ENCODE measurements around the gene SYNGR3.
A peak's percentile ranks its signal among the peaks of the same experiment; 100 is the strongest.
"Not testable (repeated sequence)": the region's sequence is repeated elsewhere in the genome, so short reads cannot be mapped to it uniquely, and the experiment has no call there.

SYNGR3 gene

DNA sequence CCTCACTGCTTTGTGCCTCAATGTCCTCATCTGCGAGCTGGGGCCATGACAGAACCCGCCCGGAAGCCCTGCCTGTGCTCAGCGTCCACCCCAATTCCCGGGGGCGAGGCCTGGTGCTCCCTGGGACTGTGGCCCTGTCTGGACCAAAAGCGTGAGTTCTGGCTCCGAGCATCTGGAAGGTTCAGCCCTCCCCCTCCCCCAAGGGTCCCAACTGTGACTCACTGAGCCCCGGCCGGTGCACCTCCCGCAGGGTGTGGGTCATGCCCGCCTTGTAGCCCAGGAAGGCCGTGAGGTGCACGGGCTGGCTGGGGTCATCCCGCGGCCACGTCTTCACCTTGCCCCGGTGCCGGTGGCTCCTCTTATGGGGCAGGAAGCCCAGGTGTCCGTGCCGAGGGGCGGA is 36.0 kb upstream of the SYNGR3 start:
- Histone ChIP-seq H3K79me2 (ENCODE audit: low read length) (no peaks in the 10 kb centered on the region), H3K36me3 (replicated peaks; ENCODE audit: insufficient read depth, low read length) (no peaks in the 10 kb centered on the region), H3K27me3 (replicated peaks; ENCODE audit: insufficient read depth, low read length) (peaks cover 21% of the 10 kb centered on the region), H3K4me2 (ENCODE audit: low read depth, low read length) (no peak overlapping the region), H3K4me3 (ENCODE audit: low read length) (no peak overlapping the region), H3K9ac (ENCODE audit: low read length) (no peak overlapping the region), H3K27ac (ENCODE audit: low read length) (no peak overlapping the region), H3K4me1 (ENCODE audit: low read length) (no peaks in the 10 kb centered on the region), H3K9me3 (replicated peaks; ENCODE audit: insufficient read depth, low read length) (no peaks in the 10 kb centered on the region), H4K20me1 (ENCODE audit: insufficient read depth, low read length) (no peaks in the 10 kb centered on the region), H2AFZ (ENCODE audit: low read length) (no peak overlapping the region), H3K9me2 (replicated peaks; ENCODE audit: insufficient read depth, low read length) (no peaks in the 10 kb centered on the region), H3F3A (ENCODE audit: insufficient read depth, low read length) (no peaks in the 10 kb centered on the region)
- peak; percentile 2 for DNase-seq
- TF ChIP-seq EZH2 (optimal IDR thresholded peaks at IDR 0.05; ENCODE audit: low read depth, low read length) (no peak), EZH2phosphoT487 (IDR thresholded peaks at IDR 0.05; ENCODE audit: low read length) (no peak)
- TF ChIP-seq, protein P1, sequence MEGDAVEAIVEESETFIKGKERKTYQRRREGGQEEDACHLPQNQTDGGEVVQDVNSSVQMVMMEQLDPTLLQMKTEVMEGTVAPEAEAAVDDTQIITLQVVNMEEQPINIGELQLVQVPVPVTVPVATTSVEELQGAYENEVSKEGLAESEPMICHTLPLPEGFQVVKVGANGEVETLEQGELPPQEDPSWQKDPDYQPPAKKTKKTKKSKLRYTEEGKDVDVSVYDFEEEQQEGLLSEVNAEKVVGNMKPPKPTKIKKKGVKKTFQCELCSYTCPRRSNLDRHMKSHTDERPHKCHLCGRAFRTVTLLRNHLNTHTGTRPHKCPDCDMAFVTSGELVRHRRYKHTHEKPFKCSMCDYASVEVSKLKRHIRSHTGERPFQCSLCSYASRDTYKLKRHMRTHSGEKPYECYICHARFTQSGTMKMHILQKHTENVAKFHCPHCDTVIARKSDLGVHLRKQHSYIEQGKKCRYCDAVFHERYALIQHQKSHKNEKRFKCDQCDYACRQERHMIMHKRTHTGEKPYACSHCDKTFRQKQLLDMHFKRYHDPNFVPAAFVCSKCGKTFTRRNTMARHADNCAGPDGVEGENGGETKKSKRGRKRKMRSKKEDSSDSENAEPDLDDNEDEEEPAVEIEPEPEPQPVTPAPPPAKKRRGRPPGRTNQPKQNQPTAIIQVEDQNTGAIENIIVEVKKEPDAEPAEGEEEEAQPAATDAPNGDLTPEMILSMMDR (IDR thresholded peaks at IDR 0.05; ENCODE audit: low read length), result no peak

DNA sequence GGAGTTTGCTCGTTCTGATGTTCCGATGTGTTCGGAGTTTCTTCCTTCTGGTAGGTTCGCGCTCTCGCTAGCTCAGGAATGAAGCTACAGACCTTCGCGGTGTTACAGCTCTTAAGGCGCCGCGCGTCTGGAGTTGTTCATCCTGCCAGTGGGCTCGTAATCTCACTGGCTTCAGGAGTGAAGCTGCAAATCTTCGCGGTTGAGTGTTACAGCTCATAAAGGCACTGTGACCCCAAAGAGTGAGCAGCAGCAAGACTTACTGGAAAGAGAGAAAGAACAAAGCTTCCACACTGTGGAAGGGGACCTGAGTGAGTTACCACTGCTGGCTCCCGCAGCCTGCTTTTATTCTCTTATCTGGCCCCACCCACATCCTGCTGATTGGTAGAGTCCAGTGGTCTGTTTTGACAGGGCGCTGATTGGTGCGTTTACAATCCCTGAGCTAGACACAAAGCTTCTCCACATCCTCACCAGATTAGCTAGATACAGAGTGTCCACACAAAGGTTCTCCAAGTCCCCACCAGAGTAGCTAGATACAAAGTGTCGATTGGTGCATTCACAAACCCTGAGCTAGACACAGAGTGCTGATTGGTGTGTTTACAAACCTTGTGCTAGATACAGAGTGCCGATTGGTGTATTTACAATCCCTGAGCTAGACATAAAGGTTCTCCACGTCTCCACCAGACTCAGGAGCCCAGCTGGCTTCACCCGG is 32.2 kb upstream of the SYNGR3 start:
- not testable (repeated sequence) for H3K4me3 ChIP-seq (ENCODE audit: low read length)

GRCh38 chr16:1958143-1958491 is 31.7 kb upstream of the SYNGR3 start:
- not testable (repeated sequence) for H3K9me2 ChIP-seq (replicated peaks; ENCODE audit: insufficient read depth, low read length); H3K27ac ChIP-seq (ENCODE audit: low read length); H3K4me1 ChIP-seq (ENCODE audit: low read length); H3K4me2 ChIP-seq (ENCODE audit: low read depth, low read length); H3K4me3 ChIP-seq (ENCODE audit: low read length); H2AFZ ChIP-seq (ENCODE audit: low read length); H3K9me3 ChIP-seq (replicated peaks; ENCODE audit: insufficient read depth, low read length); H3K36me3 ChIP-seq (replicated peaks; ENCODE audit: insufficient read depth, low read length); H3K9ac ChIP-seq (ENCODE audit: low read length); DNase-seq; H4K20me1 ChIP-seq (ENCODE audit: insufficient read depth, low read length)
- Histone ChIP-seq H3K27me3 (replicated peaks; ENCODE audit: insufficient read depth, low read length) (peaks cover 10% of the 10 kb centered on the region), H3K79me2 (ENCODE audit: low read length) (peaks cover 17% of the 10 kb centered on the region), H3F3A (ENCODE audit: insufficient read depth, low read length) (peaks cover 23% of the 10 kb centered on the region)

More for the DNA sequence above, 32.2 kb upstream of the SYNGR3 start:
- H3K9me3 ChIP-seq (replicated peaks; ENCODE audit: insufficient read depth, low read length); DNase-seq; H3K36me3 ChIP-seq (replicated peaks; ENCODE audit: insufficient read depth, low read length); H2AFZ ChIP-seq (ENCODE audit: low read length); H3K4me2 ChIP-seq (ENCODE audit: low read depth, low read length); H3K9me2 ChIP-seq (replicated peaks; ENCODE audit: insufficient read depth, low read length); H4K20me1 ChIP-seq (ENCODE audit: insufficient read depth, low read length); H3K4me1 ChIP-seq (ENCODE audit: low read length); H3K27ac ChIP-seq (ENCODE audit: low read length); H3K9ac ChIP-seq (ENCODE audit: low read length): not testable (repeated sequence)
- H3F3A ChIP-seq (ENCODE audit: insufficient read depth, low read length), result peaks cover 19% of the 10 kb centered on the region
- peaks cover 17% of the 10 kb centered on the region for H3K79me2 ChIP-seq (ENCODE audit: low read length)
- H3K27me3 ChIP-seq (replicated peaks; ENCODE audit: insufficient read depth, low read length), result peaks cover 15% of the 10 kb centered on the region

DNA sequence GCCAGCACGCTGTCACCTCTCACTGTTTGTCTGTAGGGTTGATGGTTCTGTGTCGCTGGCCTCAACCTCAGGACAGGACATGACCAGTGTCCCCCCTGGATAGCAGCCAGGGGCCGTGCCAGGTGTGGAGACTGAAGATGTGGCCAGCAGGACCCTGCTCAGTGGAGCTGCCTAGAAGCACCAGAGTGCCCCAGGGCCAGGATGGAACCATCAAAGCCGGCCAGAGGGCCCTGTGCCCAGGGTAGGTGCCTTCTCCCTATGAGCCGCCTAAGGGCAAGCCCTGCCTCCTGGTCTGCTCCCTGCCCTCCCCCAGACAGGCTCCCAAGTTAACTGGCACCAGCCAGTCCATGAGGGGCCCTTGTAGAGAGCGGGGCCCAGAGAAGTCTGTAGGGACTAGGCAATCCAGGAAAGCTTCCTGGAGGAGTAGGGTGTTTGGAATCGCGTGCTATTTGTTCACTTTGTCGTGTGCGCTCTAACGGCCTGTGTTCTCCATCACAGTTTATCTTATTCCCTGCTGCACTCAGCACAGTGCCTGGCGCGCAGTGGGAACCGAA is 31.0 kb upstream of the SYNGR3 start:
- TF ChIP-seq, protein P1 (IDR thresholded peaks at IDR 0.05; ENCODE audit: low read length), result no peak
- TF ChIP-seq EZH2phosphoT487 (IDR thresholded peaks at IDR 0.05; ENCODE audit: low read length), result no peak
- no peak for TF ChIP-seq EZH2 (optimal IDR thresholded peaks at IDR 0.05; ENCODE audit: low read depth, low read length)
- Histone ChIP-seq H3F3A (ENCODE audit: insufficient read depth, low read length) (peaks cover 30% of the 10 kb centered on the region), H3K79me2 (ENCODE audit: low read length) (peaks cover 23% of the 10 kb centered on the region), H3K9ac (ENCODE audit: low read length) (peak overlapping the region; percentile 30; the same call in 1 of the 2 replicates), H3K4me2 (ENCODE audit: low read depth, low read length) (peak overlapping the region; percentile 92), H3K27ac (ENCODE audit: low read length) (no peak overlapping the region), H3K36me3 (replicated peaks; ENCODE audit: insufficient read depth, low read length) (peaks cover 14% of the 10 kb centered on the region), H3K9me2 (replicated peaks; ENCODE audit: insufficient read depth, low read length) (no peaks in the 10 kb centered on the region), H3K4me3 (ENCODE audit: low read length) (peak overlapping the region; percentile 88), H2AFZ (ENCODE audit: low read length) (peak overlapping the region; percentile 81), H3K4me1 (ENCODE audit: low read length) (peaks cover 12% of the 10 kb centered on the region), H3K9me3 (replicated peaks; ENCODE audit: insufficient read depth, low read length) (no peaks in the 10 kb centered on the region), H4K20me1 (ENCODE audit: insufficient read depth, low read length) (no peaks in the 10 kb centered on the region), H3K27me3 (replicated peaks; ENCODE audit: insufficient read depth, low read length) (peaks cover 10% of the 10 kb centered on the region)
- DNase-seq, result peak; percentile 2

All from MM.1S (cell line).